T-cell (primary cell): Measurements from ENCODE around the gene ACOX3. TPM values are rescaled to one million over a fixed set of nuclear protein-coding genes. Genes with fewer than 3 reads are reported as not detected.

ENCODE experiments used
- ATAC-seq, 4 experiments: fragments of 200-7000 bp in 3 of 4; fragments of 150-1000 bp in 1 of 4; cut with Tn5 transposase; replicated peaks in 1 of 4; 1 replicate in 3 of 4; 2 replicates in 1 of 4; pipeline ENCODE4 v1.10.0; 2021; ENCODE audit warnings: moderate library complexity in 3 of 4, mild to moderate bottlenecking in 2 of 4, moderate number of reproducible peaks in 1 of 4
- CTCF ChIA-PET, 2 donors: fragments of 300-600 bp; sonication (Branson Sonifier 250); formaldehyde crosslinking; loops; one replicate each; lab custom pipeline; 2022; ENCODE audit warnings: antibody characterized with exemption in 2 of 2; lab: Charles Lee
- POLR2A ChIA-PET, 2 donors: fragments of 300-600 bp; sonication (Branson Sonifier 250); formaldehyde crosslinking; loops; one replicate each; lab custom pipeline; 2022; ENCODE audit warnings: antibody characterized with exemption in 2 of 2; lab: Charles Lee
- DNase-seq, 35 experiments: peaks; one replicate each; pipeline versions ENCODE4 v3.0.0 to v3.0.0-alpha.2; 2013 to 2023
- H3K27ac ChIP-seq: one replicate; pipeline ENCODE4 v1.5.1; 2013; ENCODE audit warnings: low read length
- H3K27me3 ChIP-seq, 2 experiments: replicated peaks in 1 of 2; 1 replicate in 1 of 2; 2 replicates in 1 of 2; pipeline versions ENCODE4 v1.6.1 to v1.7.0; 2013; ENCODE audit warnings: low read length in 1 of 2, mixed read lengths in 1 of 2; ENCODE audit not compliant: control insufficient read depth in 2 of 2, insufficient read depth in 2 of 2; ENCODE audit errors: extremely low read depth in 1 of 2
- H3K36me3 ChIP-seq, 2 donors: 1 replicate in 1 of 2; 2 replicates in 1 of 2; pipeline versions ENCODE4 v1.6.1 to v1.7.0; 2013; ENCODE audit warnings: low read length in 1 of 2; ENCODE audit not compliant: control insufficient read depth in 2 of 2, insufficient read depth in 1 of 2; ENCODE audit errors: extremely low read depth in 1 of 2
- H3K4me1 ChIP-seq, 2 experiments: 1 replicate in 1 of 2; 2 replicates in 1 of 2; pipeline versions ENCODE4 v1.6.1 to v1.7.0; 2013; ENCODE audit warnings: low read length in 2 of 2, mixed read lengths in 1 of 2; ENCODE audit not compliant: insufficient read depth in 2 of 2, control insufficient read depth in 1 of 2; ENCODE audit errors: extremely low read depth in 1 of 2
- H3K4me3 ChIP-seq, 2 donors: 1 replicate in 1 of 2; 2 replicates in 1 of 2; pipeline versions ENCODE4 v1.5.1 to v1.7.0; 2013; ENCODE audit warnings: mild to moderate bottlenecking in 2 of 2, low read length in 1 of 2, moderate library complexity in 1 of 2; ENCODE audit not compliant: control insufficient read depth in 1 of 2; ENCODE audit errors: extremely low read depth in 1 of 2
- H3K9me3 ChIP-seq: 2 replicates; pipeline ENCODE4 v1.7.0; 2013
- H3K27ac Mint-ChIP-seq, 2 donors: one replicate each; pipeline ENCODE4 v1.8.0; 2020 to 2021; ENCODE audit warnings: mild to moderate bottlenecking in 2 of 2, mixed read lengths in 2 of 2
- H3K27me3 Mint-ChIP-seq, 2 donors: one replicate each; pipeline ENCODE4 v1.8.0; 2021 to 2022; ENCODE audit warnings: mixed read lengths in 2 of 2
- H3K36me3 Mint-ChIP-seq: one replicate; pipeline ENCODE4 v1.8.0; 2021; ENCODE audit warnings: mixed read lengths
- H3K4me1 Mint-ChIP-seq, 3 donors: one replicate each; pipeline ENCODE4 v1.8.0; 2020 to 2022; ENCODE audit warnings: mixed read lengths in 3 of 3, mild to moderate bottlenecking in 1 of 3
- H3K4me3 Mint-ChIP-seq, 3 donors: one replicate each; pipeline ENCODE4 v1.8.0; 2020 to 2022; ENCODE audit warnings: mild to moderate bottlenecking in 3 of 3, mixed read lengths in 3 of 3, moderate library complexity in 3 of 3
- H3K9me3 Mint-ChIP-seq, 3 donors: one replicate each; pipeline ENCODE4 v1.8.0; 2020 to 2022; ENCODE audit warnings: mixed read lengths in 3 of 3
- WGBS: methylation state at CpG from one replicate; pipeline ENCODE4 v1.1.5; 2013; ENCODE audit warnings: missing lambda C conversion rate; ENCODE audit not compliant: insufficient coverage; 5-methylcytosine and 5-hydroxymethylcytosine counted together
- total RNA-seq, 35 experiments: library from RNA in 6 of 35; stranded (reverse) in 6 of 35; fragments of 120-200 nt in 1 of 35; gene quantifications; one replicate each; pipeline versions ENCODE4 v1.2.1 to v1.2.4 and lab custom pipeline; 2013 to 2026

Gene ACOX3
- total RNA-seq, 5 donors from 2014 or later (not counting 1 experiment from before 2014, with no cell fraction given), result 9.4 to 20.7 (median 15.8) TPM

DNA sequence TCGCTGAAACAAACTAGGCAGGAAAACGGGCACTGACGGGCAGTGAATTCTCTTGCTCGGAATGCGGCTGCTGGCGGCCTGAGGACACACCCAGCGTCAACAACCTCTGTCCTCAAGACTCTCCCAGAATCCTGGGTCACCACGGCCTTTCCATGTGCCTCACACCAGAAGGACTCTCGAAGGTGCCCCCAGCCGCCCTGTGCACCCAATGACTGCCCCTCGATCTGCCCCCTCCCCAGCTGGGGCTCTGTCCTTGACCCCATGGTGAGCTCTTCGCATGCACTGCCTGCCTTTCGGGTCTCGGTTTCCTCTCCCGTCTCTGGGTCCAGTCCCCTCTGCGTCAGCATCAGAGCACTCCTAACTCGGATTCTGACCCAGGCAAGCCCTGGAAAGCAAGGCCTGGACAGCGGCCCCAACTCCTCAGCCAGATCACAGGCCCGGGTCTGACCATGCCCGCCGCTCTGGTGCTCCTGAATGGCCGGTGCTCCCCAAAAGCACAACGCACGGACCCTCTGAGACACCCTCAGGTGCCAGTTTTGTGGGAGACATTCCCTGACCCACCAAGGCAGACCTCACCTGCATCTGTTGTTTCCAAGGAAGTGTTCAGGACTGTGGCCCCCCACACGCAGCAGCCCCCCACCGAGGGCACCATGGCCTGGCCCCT, 56.0 kb downstream of the ACOX3 start:
- WGBS, result 95% methylated on average over 25 of the region's 26 CpGs
- Mint-ChIP-seq H3K9me3 (no peaks in the 10 kb centered on the region), H3K27me3 (no peaks in the 10 kb centered on the region), H3K4me3 (no peak overlapping the region), H3K36me3 (peaks cover 28% of the 10 kb centered on the region), H3K4me1 (no peaks in the 10 kb centered on the region), H3K27ac (no peak overlapping the region)
- Histone ChIP-seq H3K9me3 (no peaks in the 10 kb centered on the region), H3K27ac (no peak overlapping the region), H3K4me3 (no peak overlapping the region), H3K4me1 (no peaks in the 10 kb centered on the region), H3K36me3 (peaks cover 20 to 22% of the 10 kb centered on the region in 2 donors), H3K27me3 (no peaks in the 10 kb centered on the region)
- no peak for DNase-seq
- ATAC-seq, result no peak
- CTCF ChIA-PET, result no interaction called here
- POLR2A ChIA-PET, result no interaction called here

DNA sequence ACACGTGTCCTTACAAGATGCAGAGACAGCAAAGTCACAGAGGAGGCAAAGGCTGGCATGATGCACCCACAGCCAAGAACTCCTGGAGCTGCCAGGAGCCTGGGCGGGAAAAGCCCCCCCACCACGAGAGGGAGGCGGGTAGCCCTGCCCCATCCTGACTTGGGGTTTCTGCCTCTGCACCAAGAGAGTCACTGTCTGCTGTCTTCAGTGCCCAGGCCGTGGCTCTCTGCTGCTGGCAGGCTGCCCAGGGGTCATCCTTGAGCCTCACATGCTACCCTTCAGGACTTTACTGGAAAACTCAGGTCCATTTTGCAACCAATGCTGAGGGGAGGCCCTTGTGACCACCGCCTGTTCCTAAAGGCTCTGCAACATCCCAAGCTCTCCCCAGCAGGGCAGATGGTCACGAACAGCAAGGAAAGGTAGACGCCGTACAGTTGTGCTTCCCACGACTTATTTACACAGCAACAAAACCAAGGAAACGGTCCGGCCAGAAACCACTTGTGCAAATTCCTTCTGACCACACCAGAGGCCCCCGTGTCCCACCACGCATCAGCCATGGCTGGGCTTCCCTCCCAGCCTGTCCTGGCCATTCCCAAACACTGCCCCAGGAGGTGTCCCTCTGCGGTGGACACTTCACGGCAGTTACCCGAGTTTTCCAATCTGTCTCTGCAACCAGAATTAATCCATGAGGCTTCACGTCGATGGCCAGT, 56.9 kb downstream of the ACOX3 start:
- no peak overlapping the region for H3K27ac ChIP-seq
- Mint-ChIP-seq H3K9me3 (no peaks in the 10 kb centered on the region), H3K27ac (no peak overlapping the region), H3K4me3 (no peak overlapping the region), H3K36me3 (peaks cover 28% of the 10 kb centered on the region), H3K4me1 (no peaks in the 10 kb centered on the region), H3K27me3 (no peaks in the 10 kb centered on the region)
- ChIA-PET POLR2A (interaction anchor here in 1 of 2 donors (0.7 kb wide), 1 partner anchor 254 kb away, joined by 4 read pairs; no protein-coding TSS in a partner anchor), CTCF (no interaction called here)
- H3K36me3 ChIP-seq, result peaks cover 15 to 20% of the 10 kb centered on the region in 2 donors
- H3K27me3 ChIP-seq, result no peaks in the 10 kb centered on the region
- no peak overlapping the region for H3K4me3 ChIP-seq
- ATAC-seq (no peak), DNase-seq (no peak)
- 92% methylated on average over 14 of the region's 19 CpGs for WGBS
- H3K9me3 ChIP-seq, result no peaks in the 10 kb centered on the region
- no peaks in the 10 kb centered on the region for H3K4me1 ChIP-seq

DNA sequence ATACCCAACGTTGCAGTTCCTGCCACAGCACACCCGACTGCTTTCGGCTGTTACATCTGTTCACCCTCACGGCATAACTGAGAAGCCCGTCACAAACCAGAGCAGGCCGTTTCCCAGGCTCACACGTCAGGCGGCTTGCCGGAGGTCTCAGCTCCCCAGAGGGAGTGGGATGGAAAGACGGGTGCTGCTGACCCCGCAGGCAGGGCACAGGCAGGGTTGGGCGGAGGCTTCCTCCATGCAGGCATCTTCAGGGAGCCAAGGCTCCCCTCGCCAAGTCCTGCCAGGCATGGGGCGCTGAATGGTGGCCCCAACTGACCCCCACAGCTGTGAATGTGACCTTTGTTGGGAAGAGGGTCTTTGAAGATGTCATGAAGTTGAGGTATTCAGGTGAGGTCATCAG, 57.5 kb downstream of the ACOX3 start:
- Mint-ChIP-seq H3K27ac (no peak overlapping the region), H3K4me3 (no peak overlapping the region), H3K9me3 (no peaks in the 10 kb centered on the region), H3K4me1 (no peaks in the 10 kb centered on the region), H3K36me3 (peaks cover 23% of the 10 kb centered on the region), H3K27me3 (no peaks in the 10 kb centered on the region)
- no peak for ATAC-seq
- H3K36me3 ChIP-seq, result peaks cover 15 to 20% of the 10 kb centered on the region in 2 donors
- H3K4me1 ChIP-seq, result no peaks in the 10 kb centered on the region
- 96% methylated on average over 13 of the region's 14 CpGs for WGBS
- no peaks in the 10 kb centered on the region for H3K9me3 ChIP-seq
- DNase-seq, result no peak
- H3K27me3 ChIP-seq, result no peaks in the 10 kb centered on the region
- H3K27ac ChIP-seq, result no peak overlapping the region
- POLR2A ChIA-PET, result interaction anchor here in 1 of 2 donors (0.7 kb wide), 1 partner anchor 255 kb away, joined by 4 read pairs; no protein-coding TSS in a partner anchor
- CTCF ChIA-PET, result no interaction called here
- H3K4me3 ChIP-seq, result no peak overlapping the region

DNA sequence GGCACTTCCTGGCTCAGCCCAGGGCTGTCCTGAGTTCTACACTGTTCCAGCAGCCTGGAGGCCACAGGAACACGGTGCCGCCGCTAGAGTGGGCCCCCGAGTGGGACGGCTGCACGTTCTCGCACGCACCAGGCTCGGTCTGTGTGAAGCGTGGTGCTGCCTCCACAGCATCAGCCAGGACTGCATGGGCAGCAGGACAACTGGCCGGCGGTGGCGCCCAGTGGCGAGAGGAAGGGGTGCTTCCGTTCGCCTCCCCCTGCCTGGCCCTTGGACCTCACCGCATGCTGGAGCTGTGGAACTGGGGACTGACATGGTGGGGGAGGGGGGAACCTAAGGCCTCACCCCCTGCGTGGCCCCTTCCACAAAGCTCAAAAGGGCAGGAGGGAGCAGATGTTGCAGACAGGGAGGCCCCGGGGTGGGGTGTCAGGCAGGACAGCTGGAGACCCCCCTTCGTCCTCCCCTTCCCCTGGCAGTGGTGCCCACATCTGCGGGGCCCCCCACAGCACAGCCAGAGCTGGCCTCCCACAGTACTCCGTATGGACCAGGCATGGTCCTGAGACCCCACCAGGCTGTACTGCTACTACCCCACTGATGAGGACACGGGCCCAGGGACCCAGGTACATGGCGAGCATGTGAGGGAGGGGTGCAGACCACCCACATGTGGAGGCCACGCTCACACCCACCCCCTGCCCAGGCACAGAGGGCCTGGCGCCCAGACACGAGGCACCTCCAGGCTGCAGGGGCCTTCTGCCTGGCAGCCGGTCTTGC, 58.5 kb downstream of the ACOX3 start:
- no peaks in the 10 kb centered on the region for H3K9me3 Mint-ChIP-seq
- no peak for ATAC-seq
- no peak overlapping the region for H3K27ac Mint-ChIP-seq
- no peaks in the 10 kb centered on the region for H3K27me3 Mint-ChIP-seq
- Histone ChIP-seq H3K4me3 (no peak overlapping the region), H3K9me3 (no peaks in the 10 kb centered on the region), H3K27ac (no peak overlapping the region), H3K27me3 (no peaks in the 10 kb centered on the region), H3K4me1 (no peaks in the 10 kb centered on the region), H3K36me3 (peaks cover 11 to 20% of the 10 kb centered on the region in 2 donors)
- DNase-seq, result no peak
- H3K4me3 Mint-ChIP-seq, result no peak overlapping the region
- H3K4me1 Mint-ChIP-seq, result no peaks in the 10 kb centered on the region
- H3K36me3 Mint-ChIP-seq, result peaks cover 14% of the 10 kb centered on the region
- ChIA-PET CTCF (no interaction called here), POLR2A (no interaction called here)
- WGBS, result 93% methylated on average over 23 of the region's 28 CpGs

DNA sequence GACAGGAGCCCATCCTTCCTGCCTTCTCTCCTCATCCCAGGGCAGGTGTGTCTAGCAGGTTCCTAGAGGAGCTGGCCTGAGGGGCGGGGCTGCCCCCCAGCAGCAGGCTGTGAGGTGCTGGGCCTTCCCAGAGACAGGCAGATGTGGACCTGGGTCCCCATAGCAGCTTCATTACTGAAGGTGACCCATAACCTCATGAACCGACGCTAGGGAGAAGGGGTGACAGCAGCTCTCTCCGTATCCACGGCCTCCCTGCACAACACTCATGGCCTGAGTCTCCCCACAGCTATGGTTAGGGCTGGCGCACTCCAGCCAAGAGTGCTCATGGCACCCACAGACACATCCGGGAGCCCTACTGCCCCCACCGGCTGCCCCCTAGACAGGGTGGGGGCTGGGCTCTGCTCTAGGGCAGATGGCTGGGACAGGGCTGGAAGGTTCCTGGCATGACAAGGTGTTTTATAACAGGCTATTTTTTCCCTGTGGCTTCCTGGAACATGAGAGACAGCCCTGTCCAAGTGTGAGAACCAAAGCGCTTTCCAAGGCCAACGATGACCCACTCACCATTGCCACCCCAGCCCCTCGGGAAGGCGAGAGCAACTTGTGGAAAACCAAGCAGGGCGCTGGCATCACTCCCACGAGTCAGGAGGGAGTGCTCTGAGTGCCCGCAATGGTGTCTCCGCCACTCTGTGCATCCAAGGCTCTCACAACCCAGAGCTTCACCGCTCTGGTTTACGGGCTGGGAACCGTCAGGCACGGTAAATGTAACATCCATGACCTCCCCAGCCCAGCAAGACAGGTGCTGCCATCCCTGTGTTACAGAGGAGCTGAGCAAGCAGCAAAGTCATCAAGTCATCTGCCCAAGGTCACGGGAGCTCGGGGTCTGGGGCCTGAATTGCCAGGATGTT, 59.8 kb downstream of the ACOX3 start:
- no peak overlapping the region for H3K27ac ChIP-seq
- no peak overlapping the region for H3K4me3 ChIP-seq
- Mint-ChIP-seq H3K9me3 (no peaks in the 10 kb centered on the region), H3K36me3 (peaks cover 9% of the 10 kb centered on the region), H3K27me3 (no peaks in the 10 kb centered on the region), H3K4me3 (no peak overlapping the region), H3K4me1 (no peaks in the 10 kb centered on the region), H3K27ac (no peak overlapping the region)
- no peaks in the 10 kb centered on the region for H3K9me3 ChIP-seq
- POLR2A ChIA-PET, result interaction anchor here in 1 of 2 donors (0.6 kb wide), 1 partner anchor 71 kb away, joined by 3 read pairs; no protein-coding TSS in a partner anchor
- no peaks in the 10 kb centered on the region for H3K27me3 ChIP-seq
- DNase-seq (no peak), ATAC-seq (no peak)
- WGBS, result 96% methylated on average over 14 of the region's 22 CpGs
- H3K36me3 ChIP-seq, result peaks cover 11 to 18% of the 10 kb centered on the region in 2 donors
- CTCF ChIA-PET, result no interaction called here
- no peaks in the 10 kb centered on the region for H3K4me1 ChIP-seq

DNA sequence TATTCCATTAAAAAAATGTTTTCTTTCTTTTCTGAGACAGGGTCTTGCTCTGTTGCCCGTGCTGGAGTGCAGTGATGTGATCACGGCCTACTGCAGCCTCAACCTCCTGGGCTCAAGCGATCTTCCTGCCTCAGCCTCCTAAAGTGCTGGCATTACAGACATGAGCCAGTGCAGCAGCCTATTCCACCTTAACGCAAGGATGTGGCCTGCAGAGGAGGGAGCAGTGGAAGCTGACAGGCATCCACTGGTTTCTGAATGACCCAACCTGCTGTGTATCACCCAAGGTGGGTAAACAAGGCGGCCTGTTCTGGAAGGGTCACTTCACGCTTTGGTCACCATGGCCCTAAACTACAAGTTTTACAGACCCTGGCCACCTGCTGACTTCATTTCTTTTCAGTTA, 60.8 kb downstream of the ACOX3 start:
- Histone ChIP-seq H3K27ac (no peak overlapping the region), H3K27me3 (no peaks in the 10 kb centered on the region), H3K4me1 (no peaks in the 10 kb centered on the region), H3K4me3 (no peak overlapping the region), H3K36me3 (peaks cover 11 to 17% of the 10 kb centered on the region in 2 donors), H3K9me3 (no peaks in the 10 kb centered on the region)
- no peaks in the 10 kb centered on the region for H3K27me3 Mint-ChIP-seq
- peaks cover 3% of the 10 kb centered on the region for H3K36me3 Mint-ChIP-seq
- DNase-seq, result no peak
- H3K4me1 Mint-ChIP-seq, result no peaks in the 10 kb centered on the region
- CTCF ChIA-PET, result no interaction called here
- no peak for ATAC-seq
- H3K9me3 Mint-ChIP-seq, result no peaks in the 10 kb centered on the region
- POLR2A ChIA-PET, result no interaction called here
- 93% methylated on average over 4 of the region's 6 CpGs for WGBS
- no peak overlapping the region for H3K27ac Mint-ChIP-seq
- H3K4me3 Mint-ChIP-seq, result no peak overlapping the region
